HepG2 (cell line): Measurements from ENCODE around the gene KCNN2. TPM values are rescaled to one million over a fixed set of nuclear protein-coding genes. Genes with fewer than 3 reads are reported as not detected.

ENCODE experiments used
- ATAC-seq: fragments of 200-7000 bp; cut with Tn5 transposase; 3 replicates; pipeline ENCODE4 v1.9.1; 2020; ENCODE audit warnings: mild to moderate bottlenecking, moderate library complexity
- BruUV-seq: library from RNA; stranded (reverse); fragments of 400-500 nt; replicated peaks from 2 replicates; lab custom pipeline; 2021; lab: Mats Ljungman, UMichigan
- CTCF ChIA-PET: fragments of 300-600 bp; formaldehyde crosslinking; extraction: SDS; loops from one replicate; lab custom pipeline; 2021; ENCODE audit warnings: low total read pairs, inconsistent platforms, low intra/inter-chr PET ratio; lab: Yijun Ruan, JAX
- POLR2A ChIA-PET: fragments of 350-600 bp; sonication (Branson Sonifier 250); formaldehyde crosslinking; loops from one replicate; lab custom pipeline; 2020; ENCODE audit warnings: antibody characterized with exemption, inconsistent platforms; lab: Yijun Ruan, JAX
- DNase-seq: peaks from one replicate; pipeline ENCODE4 v3.0.0-alpha.2; 2015; ENCODE audit warnings: low spot score
- FAIRE-seq: peaks from 3 replicates; lab custom pipeline; 2011; peaks lifted over from hg19 to GRCh38; lab: Jason Lieb, UNC
- H2AFZ ChIP-seq: one replicate; pipeline ENCODE4 v1.6.1; 2011; ENCODE audit warnings: low read length, inconsistent platforms
- H3K27ac ChIP-seq: fragments of 300-600 bp; 3 replicates; pipeline ENCODE4 v1.8.0; 2011; ENCODE audit warnings: mixed run types, mild to moderate bottlenecking, mixed read lengths, low read length, inconsistent platforms; ENCODE audit not compliant: insufficient read depth; ENCODE audit errors: extremely low read length
- H3K27me3 ChIP-seq, 2 experiments: fragments of 200-600 bp in 1 of 2; 2 replicates in 1 of 2; 3 replicates in 1 of 2; pipeline versions ENCODE4 v1.6.0 to v1.8.0; 2011; ENCODE audit warnings: low read length in 2 of 2, mild to moderate bottlenecking in 2 of 2, moderate library complexity in 2 of 2, inconsistent platforms in 1 of 2; ENCODE audit not compliant: insufficient read depth in 2 of 2, control insufficient read depth in 1 of 2
- H3K36me3 ChIP-seq, 2 experiments: fragments of 200-600 bp in 1 of 2; replicated peaks in 1 of 2; 2 replicates in 1 of 2; 3 replicates in 1 of 2; pipeline versions ENCODE4 v1.5.1 to v1.8.0; 2011; ENCODE audit warnings: low read length in 2 of 2, inconsistent platforms in 1 of 2; ENCODE audit not compliant: insufficient read depth in 2 of 2, control insufficient read depth in 1 of 2
- H3K4me1 ChIP-seq: 2 replicates; pipeline ENCODE4 v1.5.1; 2012; ENCODE audit warnings: low read length, inconsistent platforms; ENCODE audit not compliant: insufficient read depth
- H3K4me2 ChIP-seq: 2 replicates; pipeline ENCODE4 v1.6.0; 2011; ENCODE audit warnings: low read depth, low read length, inconsistent platforms
- H3K4me3 ChIP-seq, 3 experiments: fragments of 200-600 bp in 1 of 3; sonication (generic), shearing (Covaris generic) in 1 of 3; replicated peaks in 1 of 3; 2 replicates each; pipeline ENCODE4 v1.5.1; 2011 to 2016; ENCODE audit warnings: low read length in 3 of 3, inconsistent platforms in 2 of 3, low read depth in 2 of 3, mild to moderate bottlenecking in 2 of 3, control low read depth in 1 of 3, mixed read lengths in 1 of 3; ENCODE audit not compliant: insufficient read depth in 1 of 3
- H3K79me2 ChIP-seq: one replicate; pipeline ENCODE4 v1.6.1; 2011; ENCODE audit warnings: low read length, inconsistent platforms; ENCODE audit not compliant: insufficient read depth
- H3K9ac ChIP-seq: 2 replicates; pipeline ENCODE4 v1.6.0; 2011; ENCODE audit warnings: mild to moderate bottlenecking, low read depth, low read length, inconsistent platforms; ENCODE audit not compliant: insufficient read depth
- H3K9me3 ChIP-seq: 2 replicates; pipeline ENCODE4 v1.5.1; 2012; ENCODE audit warnings: mild to moderate bottlenecking, low read length
- H4K20me1 ChIP-seq: 2 replicates; pipeline ENCODE4 v1.6.0; 2011; ENCODE audit warnings: inconsistent platforms, mild to moderate bottlenecking, low read length, moderate library complexity; ENCODE audit not compliant: insufficient read depth
- CTCF ChIP-seq: sonication (generic); formaldehyde crosslinking; IDR thresholded peaks from 2 replicates; pipeline ENCODE4 v1.5.0; 2020; ENCODE audit warnings: mild to moderate bottlenecking, missing genetic modification reagents, moderate library complexity
- EED ChIP-seq: sonication (generic); formaldehyde crosslinking; IDR thresholded peaks from 2 replicates; pipeline ENCODE4 v1.5.0; 2020; ENCODE audit warnings: mild to moderate bottlenecking, missing genetic modification reagents
- GATA4 ChIP-seq: sonication (generic); IDR thresholded peaks from 2 replicates; pipeline ENCODE4 v1.6.1; 2016; ENCODE audit warnings: antibody characterized with exemption, low read depth, borderline replicate concordance
- IKZF5 ChIP-seq: IDR thresholded peaks from 2 replicates; pipeline ENCODE4 v1.6.1; 2018; ENCODE audit warnings: missing genetic modification reagents, mild to moderate bottlenecking, missing compliant biosample characterization
- RAD21 ChIP-seq: fragments of 450-650 bp; formaldehyde crosslinking; IDR thresholded peaks from 2 replicates; pipeline ENCODE4 v1.5.0; 2020; ENCODE audit warnings: mild to moderate bottlenecking
- SALL1 ChIP-seq: sonication (generic); formaldehyde crosslinking; IDR thresholded peaks from 2 replicates; pipeline ENCODE4 v1.8.0; 2022; ENCODE audit warnings: mild to moderate bottlenecking, missing genetic modification reagents
- SMAD9 ChIP-seq: sonication (generic); formaldehyde crosslinking; IDR thresholded peaks from 2 replicates; pipeline ENCODE4 v1.5.1; 2020; ENCODE audit warnings: mild to moderate bottlenecking, missing genetic modification reagents
- SMC3 ChIP-seq: IDR thresholded peaks from 2 replicates; pipeline ENCODE4 v1.6.1; 2011; ENCODE audit warnings: low read length, improper control_type of control experiment
- STAG1 ChIP-seq: sonication (generic); formaldehyde crosslinking; IDR thresholded peaks from 2 replicates; pipeline ENCODE4 v1.4.0; 2020; ENCODE audit warnings: missing genetic modification reagents
- TFAP4 ChIP-seq: sonication (generic); IDR thresholded peaks from 2 replicates; pipeline ENCODE4 v1.6.1; 2016; ENCODE audit warnings: low read depth, borderline replicate concordance
- ZBTB7A ChIP-seq: sonication (generic); formaldehyde crosslinking; IDR thresholded peaks from 2 replicates; pipeline ENCODE4 v1.8.0; 2022; ENCODE audit warnings: mild to moderate bottlenecking, missing genetic modification reagents
- ZNF251 ChIP-seq: sonication (generic); formaldehyde crosslinking; IDR thresholded peaks from 2 replicates; pipeline ENCODE4 v1.9.0; 2021; ENCODE audit warnings: mild to moderate bottlenecking, missing genetic modification reagents
- ZNF331 ChIP-seq: sonication (generic); formaldehyde crosslinking; IDR thresholded peaks from 2 replicates; pipeline ENCODE4 v1.4.0; 2020; ENCODE audit warnings: missing genetic modification reagents
- ZNF7 ChIP-seq: IDR thresholded peaks from 2 replicates; pipeline ENCODE4 v1.6.1; 2016; ENCODE audit warnings: missing biosample characterization, missing genetic modification reagents
- ZNF747 ChIP-seq: sonication (generic); formaldehyde crosslinking; IDR thresholded peaks from 2 replicates; pipeline ENCODE4 v1.8.1; 2023; ENCODE audit warnings: missing genetic modification reagents, mild to moderate bottlenecking, borderline replicate concordance
- ZNF775 ChIP-seq: sonication (generic); formaldehyde crosslinking; IDR thresholded peaks from 2 replicates; pipeline ENCODE4 v1.4.0; 2020; ENCODE audit warnings: missing genetic modification reagents, mild to moderate bottlenecking, moderate library complexity, borderline replicate concordance
- WGBS: methylation state at CpG from one replicate; pipeline ENCODE4 v1.1.6; 2017; ENCODE audit warnings: low lambda C conversion rate; 5-methylcytosine and 5-hydroxymethylcytosine counted together
- in situ Hi-C: cut with HindIII; loops from 2 replicates; pipeline ENCODE4 v1.10.0; 2017; ENCODE audit warnings: low pct_unique_long_range_greater_than_20kb; ENCODE audit not compliant: extremely low pct_ligation_motif_present
- intact Hi-C: fragments of 100-400 bp; cut with micrococcal nuclease; formaldehyde crosslinking; loops from one replicate; pipeline ENCODE4 v1.10.0; 2022; ENCODE audit not compliant: unreplicated experiment
- polyA plus RNA-seq, 8 experiments: library from polyadenylated mRNA; depleted of rRNA in 3 of 8; stranded (reverse) in 7 of 8; unstranded in 1 of 8; fragments of >200 nt; fragmentation: Illumina TruSeq in 4 of 8; extraction: Trizol in 4 of 8; gene quantifications; 2 replicates each; pipeline versions ENCODE4 v1.2.1 to v1.2.3, GENCODE V29; 2011 to 2016; ENCODE audit warnings: low read depth in 4 of 8, missing spikeins in 1 of 8, mixed read lengths in 1 of 8; ENCODE audit not compliant: insufficient read depth in 1 of 8
- total RNA-seq, 5 experiments: library from RNA; depleted of rRNA; stranded (reverse); fragments of >200 nt; fragmentation: Illumina TruSeq; extraction: Trizol; gene quantifications; 2 replicates each; pipeline ENCODE4 v1.2.3, GENCODE V29; 2016; ENCODE audit warnings: low read depth in 1 of 5

KCNN2 gene
- total and polyA plus RNA-seq, 2 of the 13 experiments (the other 11 are each of a cell fraction or from before 2014, with no cell fraction given), result not detected

- FAIRE-seq (no peak), ATAC-seq (no peak), DNase-seq (no peak)
- in situ Hi-C loops (loop anchor here (10.0 to 25.0 kb wide), 2 partner anchors 361 to 774 kb away; no protein-coding TSS in a partner anchor), intact Hi-C loops (no loop called here)
- TF ChIP-seq IKZF5 (no peak), ZNF7 (CRISPR knock-in tag) (no peak), EED (no peak), GATA4 (no peak), ZNF331 (CRISPR knock-in tag) (no peak), SMAD9 (CRISPR knock-in tag) (no peak)
- no peak overlapping the region for H3K27ac ChIP-seq
- peaks cover 0 to 5% of the 10 kb centered on the region in 2 experiments; a peak in 1 of 5 replicates for H3K27me3 ChIP-seq
- H3K4me1 ChIP-seq, result no peaks in the 10 kb centered on the region
- no peak overlapping the region for H3K9ac ChIP-seq
- no peak overlapping the region for H2AFZ ChIP-seq
- no peaks in the 10 kb centered on the region for H3K9me3 ChIP-seq
- ChIA-PET POLR2A (no interaction called here), CTCF (interaction anchor here (2.8 kb wide), 1 partner anchor 836 kb away, joined by 13 read pairs; no protein-coding TSS in a partner anchor)
- WGBS, result 5% methylated on average over 4 of the region's 4 CpGs
- no TSS peak for BruUV-seq
- H3K36me3 ChIP-seq, result no peaks in the 10 kb centered on the region
- H3K79me2 ChIP-seq, result no peaks in the 10 kb centered on the region
- H3K4me2 ChIP-seq, result no peak overlapping the region
- H4K20me1 ChIP-seq, result no peaks in the 10 kb centered on the region
- H3K4me3 ChIP-seq, result no peak overlapping the region
These were observed 86.6 kb downstream of the KCNN2 start for GRCh38 chr5:114448481-114448880.

- FAIRE-seq (peak; percentile 86), ATAC-seq (peak; percentile 100), DNase-seq (peak; percentile 25)
- no peaks in the 10 kb centered on the region for H3K36me3 ChIP-seq
- CTCF ChIA-PET, result interaction anchor here (2.4 to 2.8 kb wide), 2 partner anchors 771 to 838 kb away, joined by 9 to 13 read pairs; no protein-coding TSS in a partner anchor
- intact Hi-C loops, result loop anchor here (1.0 to 5.0 kb wide), 3 partner anchors 433 to 771 kb away; no protein-coding TSS in a partner anchor
- H3K79me2 ChIP-seq, result no peaks in the 10 kb centered on the region
- no peaks in the 10 kb centered on the region for H3K9me3 ChIP-seq
- 1% methylated on average over 14 of the region's 16 CpGs for WGBS
- POLR2A ChIA-PET, result no interaction called here
- no peak overlapping the region for H3K4me2 ChIP-seq
- H2AFZ ChIP-seq, result no peak overlapping the region
- no TSS peak for BruUV-seq
- H3K4me1 ChIP-seq, result no peaks in the 10 kb centered on the region
- H4K20me1 ChIP-seq, result no peaks in the 10 kb centered on the region
- no peak for TF ChIP-seq ZNF251 (CRISPR knock-in tag)
- peak; percentile 90 for TF ChIP-seq STAG1
- no peak for TF ChIP-seq ZNF747 (CRISPR knock-in tag)
- TF ChIP-seq TFAP4, result peak; percentile 40; the same call in 1 of the 2 replicates
- TF ChIP-seq CTCF (CRISPR knock-in tag), result peak; percentile 89
- no peak for TF ChIP-seq ZNF775 (CRISPR knock-in tag)
- peak; percentile 33; the same call in 1 of the 2 replicates for TF ChIP-seq SALL1 (CRISPR knock-in tag)
- TF ChIP-seq RAD21 (CRISPR knock-in tag), result peak; percentile 73
- TF ChIP-seq ZBTB7A (CRISPR knock-in tag), result no peak
- peak; percentile 48; the same call in 1 of the 2 replicates for TF ChIP-seq SMC3
- H3K9ac ChIP-seq, result no peak overlapping the region
- H3K27ac ChIP-seq, result no peak overlapping the region
- H3K27me3 ChIP-seq, result peaks cover 0 to 5% of the 10 kb centered on the region in 2 experiments; a peak in 1 of 5 replicates
- in situ Hi-C loops, result loop anchor here (5.0 to 25.0 kb wide), 3 partner anchors 363 to 838 kb away; no protein-coding TSS in a partner anchor
- H3K4me3 ChIP-seq, result no peak overlapping the region
These were observed 88.1 kb downstream of the KCNN2 start for GRCh38 chr5:114449860-114450421.
